ENCODE measurements around the gene DDX17. TPM values are rescaled to one million over a fixed set of nuclear protein-coding genes. Genes with fewer than 3 reads are reported as not detected.

The DDX17 gene
- total and polyA plus RNA-seq, 9 of the 15 experiments (the other 6 are each of a cell fraction or from before 2014, with no cell fraction given): 17.6 to 421 (median 189) TPM

GRCh38 chr22:38490915-38491314, 15.2 kb downstream of the DDX17 start (continued):
- TF ChIP-seq POLR2AphosphoS5 (IDR thresholded peaks at IDR 0.05; ENCODE audit: control insufficient read depth, insufficient read depth, low read depth, low read length) (peak; percentile 40; the same call in 1 of the 2 replicates), ASH1L (IDR thresholded peaks at IDR 0.05; ENCODE audit: borderline replicate concordance, low read depth, partially characterized antibody) (no peak), ZNF23 (CRISPR knock-in tag; IDR thresholded peaks at IDR 0.05) (no peak), BRF1 (IDR thresholded peaks at IDR 0.05; ENCODE audit: borderline replicate concordance, extremely low read depth, insufficient read length) (no peak), JUND (IDR thresholded peaks at IDR 0.05; ENCODE audit: borderline replicate concordance, low read depth, low read length) (0 out of 2 replicates have a peak, but pooled peaks have one; percentile 31), JUND (tag; IDR thresholded peaks at IDR 0.05; ENCODE audit: borderline replicate concordance, low read depth, low read length) (peak; percentile 38; the same call in 1 of the 3 replicates), ATF7 (IDR thresholded peaks at IDR 0.05) (peak; percentile 43; the same call in 1 of the 2 replicates)

GRCh38 chr22:38490475-38490874, 15.6 kb downstream of the DDX17 start:
- peak; percentile 24 for TF ChIP-seq POLR2B (IDR thresholded peaks at IDR 0.05; ENCODE audit: low read depth, partially characterized antibody)
- TF ChIP-seq YBX1 (IDR thresholded peaks at IDR 0.05): no peak
- TF ChIP-seq LCOR (CRISPR knock-in tag; IDR thresholded peaks at IDR 0.05): no peak
- peak; percentile 26; the same call in 1 of the 2 replicates for TF ChIP-seq RBFOX2 (IDR thresholded peaks at IDR 0.05; ENCODE audit: low read depth, low read length)
- peak; percentile 67 for TF ChIP-seq C11orf30 (IDR thresholded peaks at IDR 0.05; ENCODE audit: low read depth)
- no peak for TF ChIP-seq BHLHE40 (IDR thresholded peaks at IDR 0.05; ENCODE audit: low read length)
- peak; percentile 65 for TF ChIP-seq ZNF316 (IDR thresholded peaks at IDR 0.05)
- no peak for TF ChIP-seq FOXP4 (CRISPR knock-in tag; IDR thresholded peaks at IDR 0.05; ENCODE audit: borderline replicate concordance)
- TF ChIP-seq MAFG (tag; conservative IDR thresholded peaks at IDR 0.05): peak; percentile 52; the same call in 1 of the 2 replicates
- peak; percentile 16; the same call in 1 of the 2 replicates for TF ChIP-seq MAFK (IDR thresholded peaks at IDR 0.05; ENCODE audit: low read length)
- no peak for TF ChIP-seq TCF15 (CRISPR knock-in tag; IDR thresholded peaks at IDR 0.05)
- peak; percentile 71 for TF ChIP-seq NFE2 (IDR thresholded peaks at IDR 0.05; ENCODE audit: low read depth)
- peak; percentile 19; the same call in 1 of the 2 replicates for TF ChIP-seq MAFF (IDR thresholded peaks at IDR 0.05; ENCODE audit: low read length)
- no peak for TF ChIP-seq XRCC4 (IDR thresholded peaks at IDR 0.05; ENCODE audit: extremely low read depth, insufficient read depth, insufficient read length)
- Histone ChIP-seq H3K4me3 (no peak overlapping the region), H3K27ac (ENCODE audit: extremely low read depth, low read depth, low read length) (peak overlapping the region; percentile 53; the same call in 2 of the 3 replicates), H3K9me3 (replicated peaks; ENCODE audit: control insufficient read depth, insufficient read depth, low read depth, low read length) (no peaks in the 10 kb centered on the region), H4K20me1 (replicated peaks; ENCODE audit: control insufficient read depth, insufficient read depth, low read length) (no peaks in the 10 kb centered on the region), H3K79me2 (ENCODE audit: control insufficient read depth, insufficient read depth, low read length) (peaks cover 3% of the 10 kb centered on the region), H3K4me2 (ENCODE audit: insufficient read depth, low read length) (no peak overlapping the region), H3K9me1 (ENCODE audit: control insufficient read depth, insufficient read depth, low read length) (peaks cover 3% of the 10 kb centered on the region), H3K27me3 (ENCODE audit: control insufficient read depth in 2 of 2, insufficient read depth in 2 of 2, low read length in 2 of 2) (no peaks in the 10 kb centered on the region), H3K36me3 (ENCODE audit: control insufficient read depth, insufficient read depth, low read length) (peaks cover 94% of the 10 kb centered on the region), H3K4me1 (replicated peaks in 1 of 2; ENCODE audit: control insufficient read depth in 2 of 2, insufficient read depth in 2 of 2, low read length in 2 of 2) (no peaks in the 10 kb centered on the region), H3K9ac (ENCODE audit: insufficient read depth in 1 of 2, low read depth in 2 of 2, low read length in 2 of 2) (no peak overlapping the region), H2AFZ (ENCODE audit: low read depth, low read length) (no peak overlapping the region)
- WGBS (ENCODE audit: insufficient coverage, low coverage, missing lambda C conversion rate): 60% methylated on average over 2 of the region's 2 CpGs
- no TSS peak for BruUV-seq (replicated peaks)
- intact Hi-C loops (cut with micrococcal nuclease) (no loop called here), in situ Hi-C loops (cut with MboI) (no loop called here)
- DNase-seq (ENCODE audit: extremely low read depth in 1 of 4, low spot score in 3 of 4) (no peak), FAIRE-seq (no peak), ATAC-seq (peak; percentile 54)
- ChIA-PET POLR2A (interaction anchor here (0.9 to 2.9 kb wide), 6 partner anchors 8 to 17 kb away, joined by 3 to 13 read pairs (median 5); no protein-coding TSS in a partner anchor), CTCF (ENCODE audit: low intra/inter-chr PET ratio) (no interaction called here)
